Stimulated activated CD4-positive, alpha-beta T cell treated with anti-CD3 and anti-CD28 coated beads, Interleukin-1b, Interleukin-23, amount 100 ng/mL, for 24 hours (primary cell): ENCODE measurements around the gene CDH4.
"Not testable (repeated sequence)": the region's sequence is repeated elsewhere in the genome, so short reads cannot be mapped to it uniquely, and the experiment has no call there.

Experiments
- DNase-seq, 4 experiments: peaks; one replicate each; pipeline ENCODE4 v3.0.0-alpha.2; 2020; ENCODE audit warnings: low read depth in 4 of 4, low spot score in 1 of 4

CDH4 gene

DNA sequence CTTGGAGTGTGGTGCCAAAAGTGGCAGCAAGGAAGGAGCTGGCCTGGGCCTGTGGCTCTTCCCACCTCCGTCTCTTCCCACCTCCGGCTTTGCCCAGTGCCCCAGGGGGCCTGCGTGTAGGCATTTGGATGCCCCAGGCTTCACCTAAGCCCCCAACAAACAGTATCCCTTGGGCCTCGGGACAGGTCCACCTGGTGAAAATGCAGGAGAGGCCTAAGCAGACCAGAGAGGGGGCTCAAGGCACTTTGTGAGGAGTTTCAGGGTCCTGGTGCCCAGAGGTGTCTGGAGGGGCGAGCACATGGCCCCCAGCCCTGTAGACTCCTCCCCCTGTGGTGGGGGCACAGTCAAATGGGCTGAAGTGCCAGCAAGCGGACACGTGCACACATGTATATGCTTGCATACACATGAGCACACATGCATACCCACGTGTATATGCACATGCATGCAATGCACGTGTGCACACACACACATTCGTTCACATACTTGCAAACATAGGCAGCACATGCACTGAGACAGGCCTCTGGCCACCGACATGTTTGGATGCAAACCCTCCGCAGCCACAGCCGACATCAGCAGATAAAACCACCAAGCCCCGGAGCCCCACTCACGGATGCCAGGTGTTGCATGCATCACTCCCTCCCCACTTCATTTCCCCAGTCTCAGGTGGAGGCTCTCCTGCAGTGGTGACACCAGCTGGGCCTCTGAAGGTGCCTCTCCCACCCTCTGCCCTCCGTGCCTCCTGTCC lies 689.1 kb downstream of the CDH4 start:
- no peak for DNase-seq

DNA sequence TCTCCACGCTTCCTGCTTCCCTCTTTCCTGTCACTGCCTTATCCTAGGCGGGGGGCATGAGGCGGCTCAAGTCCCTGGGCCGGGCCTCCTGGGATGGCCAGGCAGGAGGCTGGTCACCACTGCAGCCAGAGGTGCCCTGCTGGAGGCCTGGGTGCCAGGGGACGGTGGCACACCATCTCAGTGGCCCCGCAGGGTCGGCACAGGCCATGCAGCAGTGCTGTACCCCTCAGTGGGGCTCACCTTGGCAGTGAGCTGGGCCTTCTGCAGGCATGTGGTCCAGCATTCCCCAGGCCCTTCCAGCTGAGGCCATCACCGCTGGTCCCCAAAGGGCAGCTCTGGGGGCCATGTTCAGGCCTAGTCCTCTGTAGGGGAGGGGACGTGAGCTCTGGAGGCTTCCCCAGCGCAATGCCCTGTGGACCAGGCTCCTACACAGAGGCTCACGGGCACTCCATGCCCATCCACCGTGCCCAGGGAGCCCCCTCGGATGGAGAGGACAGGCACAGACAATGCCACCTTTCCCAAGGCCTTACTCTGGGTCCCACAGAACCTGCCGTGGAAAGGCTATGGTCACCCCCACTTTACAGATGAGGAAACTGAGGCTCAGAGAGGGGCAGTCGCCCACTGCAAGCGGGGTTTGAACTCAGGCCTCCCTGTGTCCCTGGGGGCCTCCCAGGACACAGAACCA lies 689.8 kb downstream of the CDH4 start:
- no peak for DNase-seq

GRCh38 chr20:61942526-61942925 lies 690.5 kb downstream of the CDH4 start:
- no peak for DNase-seq

DNA sequence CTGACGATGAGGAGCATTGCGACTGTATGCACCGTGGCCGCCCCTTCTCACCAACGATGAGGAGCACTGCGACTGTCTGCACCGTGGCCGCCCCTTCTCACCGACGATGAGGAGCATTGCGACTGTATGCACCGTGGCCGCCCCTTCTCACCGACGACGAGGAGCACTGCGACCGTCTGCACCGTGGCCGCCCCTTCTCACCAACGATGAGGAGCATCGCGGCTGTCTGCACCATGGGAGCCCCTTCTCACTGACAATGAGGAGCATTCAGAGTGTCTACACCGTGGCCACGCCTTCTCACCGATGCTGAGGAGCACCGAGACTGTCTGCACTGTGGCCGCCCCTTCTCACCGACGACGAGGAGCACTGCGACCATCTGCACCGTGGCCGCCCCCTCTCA lies 692.9 kb downstream of the CDH4 start:
- not testable (repeated sequence) for DNase-seq

DNA sequence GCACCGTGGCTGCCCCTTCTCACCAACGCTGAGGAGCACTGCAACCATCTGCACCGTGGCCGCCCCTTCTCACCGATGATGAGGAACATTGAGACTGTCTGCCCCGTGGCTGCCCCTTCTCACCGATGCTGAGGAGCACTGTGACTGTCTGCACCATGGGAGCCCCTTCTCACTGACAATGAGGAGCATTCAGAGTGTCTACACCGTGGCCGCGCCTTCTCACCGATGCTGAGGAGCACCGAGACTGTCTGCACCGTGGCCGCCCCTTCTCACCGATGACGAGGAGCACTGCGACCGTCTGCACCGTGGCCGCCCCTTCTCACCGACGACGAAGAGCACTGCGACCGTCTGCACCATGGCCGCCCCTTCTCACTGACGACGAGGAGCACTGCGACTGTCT lies 693.4 kb downstream of the CDH4 start:
- DNase-seq, result not testable (repeated sequence)

DNA sequence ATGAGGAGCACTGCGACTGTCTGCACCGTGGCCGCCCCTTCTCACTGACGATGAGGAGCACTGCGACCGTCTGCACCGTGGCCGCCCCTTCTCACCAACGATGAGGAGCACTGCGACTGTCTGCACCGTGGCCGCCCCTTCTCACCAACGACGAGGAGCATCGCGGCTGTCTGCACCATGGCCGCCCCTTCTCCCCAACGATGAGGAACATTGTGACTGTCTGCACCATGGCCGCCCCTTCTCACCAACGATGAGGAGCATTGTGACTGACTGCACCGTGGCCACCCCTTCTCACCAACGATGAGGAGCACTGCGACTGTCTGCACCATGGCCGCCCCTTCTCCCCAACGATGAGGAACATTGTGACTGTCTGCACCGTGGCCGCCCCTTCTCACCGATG lies 696.0 kb downstream of the CDH4 start:
- DNase-seq, result not testable (repeated sequence)

DNA sequence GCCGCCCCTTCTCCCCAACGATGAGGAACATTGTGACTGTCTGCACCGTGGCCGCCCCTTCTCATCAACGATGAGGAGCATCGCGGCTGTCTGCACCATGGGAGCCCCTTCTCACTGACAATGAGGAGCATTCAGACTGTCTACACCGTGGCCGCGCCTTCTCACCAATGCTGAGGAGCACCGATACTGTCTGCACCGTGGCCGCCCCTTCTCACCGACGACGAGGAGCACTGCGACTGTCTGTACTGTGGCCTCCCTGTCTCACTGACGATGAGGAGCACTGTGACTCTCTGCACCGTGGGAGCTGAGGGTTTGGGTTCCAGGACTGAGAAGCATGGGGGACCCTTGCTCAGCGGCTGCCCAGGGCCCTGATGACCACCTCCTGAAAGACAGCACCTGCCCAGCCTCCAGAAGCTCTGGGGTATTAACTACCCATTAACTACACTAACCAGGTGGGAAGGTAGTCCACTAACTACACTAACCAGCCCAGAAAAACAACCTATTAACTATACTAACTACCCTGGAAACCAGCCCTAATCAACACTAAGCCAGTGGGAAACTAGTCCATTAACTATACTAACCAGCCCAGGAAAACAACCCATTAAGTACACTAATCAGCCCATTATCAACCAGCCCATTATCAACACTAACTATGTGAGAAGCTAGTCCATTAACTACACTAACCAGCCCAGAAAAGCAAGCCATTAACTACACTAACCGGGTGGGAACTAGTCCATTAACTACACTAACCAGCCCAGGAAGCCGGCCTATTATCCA lies 696.7 kb downstream of the CDH4 start:
- DNase-seq, result no peak

- DNase-seq, result no peak
Measured at GRCh38 chr20:61949363-61949713, 697.3 kb downstream of the CDH4 start.

- no peak for DNase-seq
Measured at GRCh38 chr20:61949714-61950640, 697.9 kb downstream of the CDH4 start.

- DNase-seq, result no peak
Measured at GRCh38 chr20:61950641-61951071, 698.6 kb downstream of the CDH4 start.

DNA sequence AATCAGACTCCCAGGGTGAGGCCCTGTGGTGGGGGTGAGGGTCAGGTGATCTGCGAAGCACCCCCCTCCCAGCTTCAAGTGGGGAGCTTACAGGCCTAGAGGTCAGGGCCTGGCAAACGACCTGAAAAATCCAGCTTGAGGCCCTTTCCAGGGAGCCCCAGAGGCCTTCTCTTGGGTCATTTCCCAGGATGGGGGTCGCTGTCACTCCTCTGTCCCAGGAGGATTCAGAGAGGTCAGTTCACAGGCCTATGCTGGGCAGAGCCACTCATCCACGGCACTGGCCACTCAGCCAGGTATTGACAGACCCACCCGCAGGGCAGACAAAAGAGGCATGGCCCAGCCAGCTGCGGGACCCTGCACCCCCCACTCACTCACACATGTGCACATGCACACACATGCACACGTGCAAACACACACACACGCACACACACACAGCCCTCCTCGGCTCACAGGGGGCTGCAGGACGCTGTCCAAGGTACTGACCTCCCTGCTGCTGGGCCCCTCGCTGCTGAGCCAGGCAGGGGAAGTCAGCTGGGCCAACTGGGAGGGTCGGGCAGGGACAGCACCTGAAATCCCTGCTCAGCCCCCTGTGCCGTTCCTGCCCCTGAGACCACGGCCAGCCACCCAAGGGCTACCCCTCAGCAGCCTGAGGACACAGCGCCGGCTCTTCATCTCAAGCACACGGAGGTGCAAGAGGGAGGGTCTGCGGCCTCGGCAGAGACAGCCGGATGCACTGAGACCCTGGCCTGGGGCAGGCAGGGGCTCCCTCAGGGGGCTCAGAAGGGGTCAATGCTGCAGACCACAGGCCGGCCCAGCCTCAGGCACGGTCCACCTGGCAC lies 699.9 kb downstream of the CDH4 start:
- no peak for DNase-seq

DNA sequence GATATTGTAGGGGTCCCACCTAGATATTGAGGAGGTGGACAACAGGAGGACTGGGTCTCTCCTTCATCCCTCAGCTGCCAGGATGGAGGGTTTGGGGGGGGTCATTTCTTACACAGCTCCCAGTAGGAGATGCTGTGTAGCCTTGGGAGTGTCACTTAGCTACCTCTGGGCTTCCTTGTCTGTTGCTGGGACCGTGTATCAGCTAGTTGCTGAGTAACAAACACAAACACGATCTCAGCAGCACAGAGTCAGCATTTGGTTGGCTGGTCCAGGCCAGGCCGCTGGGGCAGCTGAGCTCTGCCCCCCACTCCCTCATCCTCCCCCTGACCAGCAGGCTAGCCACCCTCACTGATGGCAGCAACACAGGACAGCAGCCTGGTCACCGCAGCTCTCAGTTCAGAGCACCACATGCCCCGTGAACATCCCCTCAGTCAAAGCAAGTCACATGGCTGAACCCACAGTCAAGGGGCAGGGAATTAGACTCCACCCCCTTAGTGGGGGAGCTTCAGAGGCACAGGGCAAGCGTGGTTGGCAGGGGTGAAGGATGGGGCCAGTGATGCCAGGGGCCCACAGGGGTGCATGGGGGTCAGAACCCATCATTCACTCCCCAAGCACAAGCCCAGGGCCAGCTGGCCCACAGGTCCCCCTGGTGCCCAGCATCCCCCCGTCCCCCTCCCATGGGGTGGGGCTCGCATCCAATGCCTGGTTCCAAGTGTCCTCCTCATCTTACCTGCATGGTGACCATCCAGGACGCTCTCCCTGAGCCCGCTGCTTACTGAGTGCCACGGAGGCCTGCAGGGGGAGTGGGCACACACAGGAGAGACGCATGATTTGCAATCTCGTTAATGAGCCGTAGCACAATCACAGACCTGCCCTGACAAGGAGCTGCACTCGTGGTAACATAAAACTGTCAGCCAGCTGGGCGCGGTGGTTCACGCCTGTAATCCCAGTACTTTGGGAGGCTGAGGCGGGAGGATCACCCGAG lies 701.3 kb downstream of the CDH4 start:
- no peak for DNase-seq

DNA sequence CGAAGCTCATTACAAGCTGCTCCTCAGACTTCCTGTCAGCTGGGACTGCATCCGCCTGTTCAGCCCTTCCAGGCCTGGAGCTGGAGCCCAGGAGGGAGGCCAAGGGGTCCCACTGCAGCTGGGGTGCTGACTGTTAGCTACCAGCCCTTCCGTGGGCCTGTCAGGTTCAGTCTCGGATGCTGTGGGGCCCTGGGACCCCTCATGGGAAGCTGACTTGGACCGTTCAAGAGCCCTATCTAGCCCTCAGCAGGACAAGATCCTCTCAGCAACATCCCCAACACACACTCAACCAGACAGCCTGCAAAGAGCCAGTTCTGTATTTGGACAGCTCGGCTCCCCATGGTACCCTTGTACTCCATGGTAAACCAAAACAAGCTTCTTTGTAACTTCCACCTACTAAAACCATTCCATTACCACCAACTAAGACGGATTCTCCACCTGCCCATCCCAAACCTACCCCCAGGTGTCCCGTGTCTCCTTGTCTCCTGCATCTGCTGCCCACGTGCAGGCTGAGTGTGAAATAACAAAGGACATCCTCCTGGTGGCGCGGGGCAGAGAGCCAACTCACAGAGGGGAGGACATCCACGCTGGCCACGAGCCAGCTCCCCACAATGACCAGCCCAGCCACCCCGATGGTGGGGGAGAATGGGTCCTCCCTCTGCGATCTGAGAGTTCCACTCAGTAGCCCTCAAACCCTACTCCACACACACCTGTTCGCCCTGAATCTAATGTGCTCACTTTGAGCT lies 702.4 kb downstream of the CDH4 start:
- DNase-seq, result no peak

- no peak for DNase-seq
Measured at GRCh38 chr20:61955668-61956395, 703.8 kb downstream of the CDH4 start.

DNA sequence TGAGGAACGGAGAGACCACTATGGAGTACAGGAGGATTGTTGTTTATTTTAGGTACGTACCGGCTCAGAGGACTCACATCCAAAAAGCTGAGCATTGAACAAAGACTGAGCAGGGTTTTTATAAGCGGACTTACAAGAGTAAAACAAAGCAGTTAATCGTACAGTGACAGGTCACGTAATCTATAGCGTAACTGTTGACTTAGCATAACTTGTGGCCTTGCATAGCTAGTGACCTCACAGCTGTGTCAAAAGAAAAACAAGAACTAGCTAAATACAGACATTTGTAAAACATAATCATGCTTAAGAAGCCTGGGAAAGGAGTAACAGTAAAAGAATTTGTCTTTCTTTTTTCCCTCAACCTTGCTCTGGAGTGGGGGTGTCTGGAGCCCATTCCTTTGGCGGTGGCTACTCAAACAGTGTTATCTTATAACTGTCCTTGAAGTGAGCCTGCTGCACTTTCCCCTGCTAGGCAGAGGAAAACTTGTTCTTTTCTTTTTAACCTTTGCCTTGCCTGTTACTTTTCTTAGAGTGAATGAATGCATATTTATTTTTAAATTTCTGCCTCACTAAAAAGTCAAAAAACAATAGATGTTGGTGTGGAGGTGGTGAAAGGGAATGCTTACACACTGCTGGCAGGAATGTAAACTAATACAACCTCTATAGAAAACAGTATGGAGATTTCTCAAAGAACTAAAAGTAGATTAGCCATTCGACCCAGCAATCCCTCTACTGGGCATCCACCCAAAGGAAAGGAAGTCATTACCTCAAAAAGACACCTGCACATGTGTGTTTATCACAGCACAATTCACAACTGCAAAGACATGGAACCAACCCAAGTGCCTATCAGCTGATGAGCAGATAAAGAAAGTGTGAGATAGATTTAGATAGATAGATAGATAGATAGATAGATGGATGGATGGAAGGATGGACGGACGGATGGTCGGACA lies 704.6 kb downstream of the CDH4 start:
- DNase-seq, result no peak

GRCh38 chr20:61957961-61958715 lies 706.1 kb downstream of the CDH4 start:
- no peak for DNase-seq
